ENCODE measurements around the gene DNAH9.

- TF ChIP-seq CEBPB (IDR thresholded peaks at IDR 0.05; ENCODE audit: low read depth, low read length) (no peak), CTCF (IDR thresholded peaks at IDR 0.05; ENCODE audit: control extremely low read depth in 1 of 3, insufficient read depth in 1 of 3, low read depth in 1 of 3, low read length in 3 of 3) (no peak), EZH2 (IDR thresholded peaks at IDR 0.05; ENCODE audit: low read depth, low read length, severe bottlenecking) (no peak), SUZ12 (IDR thresholded peaks at IDR 0.05; ENCODE audit: low read length) (no peak), GABPA (IDR thresholded peaks at IDR 0.05; ENCODE audit: borderline replicate concordance, insufficient read depth, low read length) (no peak), EP300 (IDR thresholded peaks at IDR 0.05; ENCODE audit: borderline replicate concordance in 1 of 2, low read depth in 2 of 2, low read length in 2 of 2) (no peak), POU5F1 (IDR thresholded peaks at IDR 0.05; ENCODE audit: low read depth, low read length) (no peak), ATF3 (IDR thresholded peaks at IDR 0.05; ENCODE audit: insufficient read depth, low read depth, low read length) (no peak), HDAC6 (IDR thresholded peaks at IDR 0.05; ENCODE audit: low read depth, low read length) (no peak), TCF12 (IDR thresholded peaks at IDR 0.05; ENCODE audit: low read depth, low read length) (no peak), TAF7 (optimal IDR thresholded peaks at IDR 0.05; ENCODE audit: borderline replicate concordance, low read depth, low read length) (no peak)
Observed at GRCh38 chr17:11855306-11855705, 257.0 kb downstream of the DNAH9 start.

Data from H1 (cell line).